ENCODE measurements around the gene ANO10.

GRCh38 chr3:43346978-43347749 lies 274.6 kb downstream of the ANO10 start:
- TF ChIP-seq CTCF (IDR thresholded peaks at IDR 0.05) (no peak), POLR2A (IDR thresholded peaks at IDR 0.05) (no peak)

Data from stomach (tissue), 4 donors.